ENCODE measurements around the gene NES.
A peak's percentile ranks its signal among the peaks of the same experiment; 100 is the strongest.

NES gene

DNA sequence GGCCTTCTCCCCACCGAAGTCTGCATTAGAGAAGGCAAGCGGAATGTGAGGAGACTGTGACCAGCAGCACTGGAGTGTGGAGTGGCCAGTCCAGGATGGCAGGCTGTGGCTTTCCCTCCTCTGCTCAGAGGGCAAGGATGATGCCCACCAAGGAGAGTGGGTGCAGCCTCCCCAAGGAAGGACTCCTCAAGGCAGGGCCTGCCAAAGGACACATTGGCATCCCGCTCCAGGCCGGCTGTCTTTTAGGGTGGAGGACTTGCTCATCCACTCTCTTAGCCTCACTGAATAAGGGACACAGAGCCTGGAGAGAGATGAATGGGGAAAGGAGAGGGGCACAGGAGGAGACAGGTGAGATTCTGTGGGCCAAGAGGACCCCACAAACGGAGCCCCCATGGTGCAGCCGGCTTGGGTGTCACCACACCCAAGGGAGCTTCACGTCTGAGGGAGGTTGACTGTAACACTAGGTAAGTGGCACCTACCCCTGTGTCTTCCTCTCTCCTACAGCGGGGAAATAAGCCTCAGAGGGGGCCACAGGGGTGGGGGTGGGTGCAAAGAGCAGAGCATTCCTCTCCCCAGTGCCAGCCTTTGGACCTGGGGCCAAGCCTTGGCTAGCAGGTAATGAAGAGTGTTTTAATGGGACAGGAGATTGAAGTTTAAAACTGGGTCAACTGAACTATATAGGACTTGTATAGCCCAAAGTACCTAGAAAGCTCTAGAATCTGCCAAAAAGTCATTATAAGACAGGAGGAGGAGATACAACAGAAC is 4.2 kb upstream of the NES start:
- no peaks in the 10 kb centered on the region for H3K36me3 ChIP-seq (ENCODE audit: low read length)
- H3K9me3 ChIP-seq (ENCODE audit: insufficient read depth, low read length) = no peaks in the 10 kb centered on the region
- no peak overlapping the region for H3K27ac ChIP-seq (ENCODE audit: low read depth, low read length)
- no peak overlapping the region for H3K9ac ChIP-seq (ENCODE audit: low read length)
- H3K79me2 ChIP-seq (ENCODE audit: insufficient read depth, low read length) = no peaks in the 10 kb centered on the region
- H2AFZ ChIP-seq (ENCODE audit: low read depth, low read length, severe bottlenecking) = no peak overlapping the region
- H3K4me2 ChIP-seq (ENCODE audit: low read depth, low read length, poor library complexity, severe bottlenecking) = no peak overlapping the region
- H3K27me3 ChIP-seq (ENCODE audit: low read length) = no peaks in the 10 kb centered on the region
- H3K4me3 ChIP-seq (ENCODE audit: insufficient read depth, low read length, poor library complexity, severe bottlenecking) = no peak overlapping the region
- H3F3A ChIP-seq (ENCODE audit: insufficient read depth) = no peaks in the 10 kb centered on the region
- no peaks in the 10 kb centered on the region for H3K9me2 ChIP-seq (replicated peaks; ENCODE audit: insufficient read depth, low read length)
- H4K20me1 ChIP-seq (ENCODE audit: low read depth, low read length) = no peaks in the 10 kb centered on the region
- TF ChIP-seq, protein P1, sequence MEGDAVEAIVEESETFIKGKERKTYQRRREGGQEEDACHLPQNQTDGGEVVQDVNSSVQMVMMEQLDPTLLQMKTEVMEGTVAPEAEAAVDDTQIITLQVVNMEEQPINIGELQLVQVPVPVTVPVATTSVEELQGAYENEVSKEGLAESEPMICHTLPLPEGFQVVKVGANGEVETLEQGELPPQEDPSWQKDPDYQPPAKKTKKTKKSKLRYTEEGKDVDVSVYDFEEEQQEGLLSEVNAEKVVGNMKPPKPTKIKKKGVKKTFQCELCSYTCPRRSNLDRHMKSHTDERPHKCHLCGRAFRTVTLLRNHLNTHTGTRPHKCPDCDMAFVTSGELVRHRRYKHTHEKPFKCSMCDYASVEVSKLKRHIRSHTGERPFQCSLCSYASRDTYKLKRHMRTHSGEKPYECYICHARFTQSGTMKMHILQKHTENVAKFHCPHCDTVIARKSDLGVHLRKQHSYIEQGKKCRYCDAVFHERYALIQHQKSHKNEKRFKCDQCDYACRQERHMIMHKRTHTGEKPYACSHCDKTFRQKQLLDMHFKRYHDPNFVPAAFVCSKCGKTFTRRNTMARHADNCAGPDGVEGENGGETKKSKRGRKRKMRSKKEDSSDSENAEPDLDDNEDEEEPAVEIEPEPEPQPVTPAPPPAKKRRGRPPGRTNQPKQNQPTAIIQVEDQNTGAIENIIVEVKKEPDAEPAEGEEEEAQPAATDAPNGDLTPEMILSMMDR (IDR thresholded peaks at IDR 0.05; ENCODE audit: insufficient read depth, low read length, poor library complexity, severe bottlenecking) = no peak
- no peak for TF ChIP-seq EZH2phosphoT487 (conservative IDR thresholded peaks at IDR 0.05; ENCODE audit: low read length)

DNA sequence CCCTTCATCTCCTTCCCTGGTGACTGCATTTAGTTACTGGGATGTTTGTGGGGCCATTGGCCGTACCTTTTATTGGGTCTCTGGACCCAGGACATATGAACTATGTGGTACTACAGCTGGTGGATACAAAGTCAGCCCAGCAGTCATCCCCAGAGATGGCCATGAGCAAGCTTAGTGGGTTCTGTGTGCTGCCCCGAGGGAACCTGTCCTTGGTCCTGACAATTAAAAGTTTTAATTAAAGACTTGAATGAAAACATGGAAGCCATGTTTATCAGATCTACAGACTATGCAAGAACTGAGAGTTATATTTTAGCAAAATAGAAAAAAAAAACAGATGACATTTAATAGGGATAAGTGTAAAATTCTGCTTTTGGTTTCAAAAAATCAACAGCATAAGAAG is 2.8 kb upstream of the NES start:
- no peaks in the 10 kb centered on the region for H3K9me3 ChIP-seq (ENCODE audit: insufficient read depth, low read length)
- H3K9me2 ChIP-seq (replicated peaks; ENCODE audit: insufficient read depth, low read length) = no peaks in the 10 kb centered on the region
- no peaks in the 10 kb centered on the region for H3K79me2 ChIP-seq (ENCODE audit: insufficient read depth, low read length)
- no peaks in the 10 kb centered on the region for H3K36me3 ChIP-seq (ENCODE audit: low read length)
- no peak overlapping the region for H2AFZ ChIP-seq (ENCODE audit: low read depth, low read length, severe bottlenecking)
- H4K20me1 ChIP-seq (ENCODE audit: low read depth, low read length) = no peaks in the 10 kb centered on the region
- no peaks in the 10 kb centered on the region for H3F3A ChIP-seq (ENCODE audit: insufficient read depth)
- H3K4me2 ChIP-seq (ENCODE audit: low read depth, low read length, poor library complexity, severe bottlenecking) = no peak overlapping the region
- H3K4me3 ChIP-seq (ENCODE audit: insufficient read depth, low read length, poor library complexity, severe bottlenecking) = no peak overlapping the region
- no peak overlapping the region for H3K27ac ChIP-seq (ENCODE audit: low read depth, low read length)
- no peak for TF ChIP-seq EZH2phosphoT487 (conservative IDR thresholded peaks at IDR 0.05; ENCODE audit: low read length)
- TF ChIP-seq, protein P1 (IDR thresholded peaks at IDR 0.05; ENCODE audit: insufficient read depth, low read length, poor library complexity, severe bottlenecking) = no peak
- no peaks in the 10 kb centered on the region for H3K27me3 ChIP-seq (ENCODE audit: low read length)
- no peak overlapping the region for H3K9ac ChIP-seq (ENCODE audit: low read length)

DNA sequence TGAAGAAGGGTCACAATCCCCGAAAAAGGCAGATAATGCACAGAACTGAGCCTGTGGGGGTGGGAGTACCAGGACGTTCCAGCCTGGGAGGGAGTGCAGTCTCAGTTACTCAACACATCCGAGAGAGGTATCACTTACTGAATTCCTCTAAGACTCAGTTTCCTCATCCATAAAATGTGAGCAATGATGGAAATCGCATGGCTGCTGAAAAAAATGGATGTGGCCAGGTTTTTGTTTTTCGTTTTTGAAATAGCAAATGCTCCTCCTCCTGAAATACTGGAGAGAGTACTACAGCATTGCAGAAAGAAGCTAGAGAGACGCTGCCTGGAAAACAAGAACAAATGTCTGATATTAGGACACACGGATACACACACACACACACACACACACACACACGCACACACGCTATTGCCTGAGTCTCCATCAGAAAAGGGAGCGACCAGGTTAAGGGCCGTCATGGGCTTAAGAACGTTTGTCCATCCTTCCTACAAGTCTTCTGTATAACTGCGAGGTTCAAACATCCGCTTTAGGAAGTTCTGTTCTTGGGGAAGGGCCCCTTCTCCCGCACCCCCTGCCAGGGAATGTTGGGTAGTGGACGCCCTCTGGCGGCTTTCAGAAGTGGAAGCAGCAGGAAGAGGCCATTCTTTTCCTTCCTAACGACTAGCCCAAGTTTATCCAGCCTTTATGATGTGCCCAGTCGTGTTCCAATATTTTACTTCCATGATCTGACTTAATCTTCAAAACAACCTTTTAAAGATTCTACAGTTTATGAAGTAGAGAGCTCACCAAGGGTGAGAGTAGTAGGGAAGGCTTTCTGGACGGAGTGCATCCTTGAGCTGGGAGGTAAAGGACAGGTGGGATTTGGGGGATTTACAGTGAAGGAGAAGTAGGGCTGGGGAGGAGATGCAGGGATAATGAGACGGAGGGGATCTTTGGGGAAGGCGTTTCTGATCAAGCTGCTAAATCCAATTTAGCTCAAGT is 699 bp upstream of the NES start:
- Histone ChIP-seq H3K36me3 (ENCODE audit: low read length) (no peaks in the 10 kb centered on the region), H3K9ac (ENCODE audit: low read length) (no peak overlapping the region), H3K4me3 (ENCODE audit: insufficient read depth, low read length, poor library complexity, severe bottlenecking) (no peak overlapping the region), H2AFZ (ENCODE audit: low read depth, low read length, severe bottlenecking) (no peak overlapping the region), H3F3A (ENCODE audit: insufficient read depth) (no peaks in the 10 kb centered on the region), H3K79me2 (ENCODE audit: insufficient read depth, low read length) (no peaks in the 10 kb centered on the region), H3K27me3 (ENCODE audit: low read length) (no peaks in the 10 kb centered on the region), H3K4me2 (ENCODE audit: low read depth, low read length, poor library complexity, severe bottlenecking) (no peak overlapping the region), H4K20me1 (ENCODE audit: low read depth, low read length) (no peaks in the 10 kb centered on the region), H3K9me2 (replicated peaks; ENCODE audit: insufficient read depth, low read length) (no peaks in the 10 kb centered on the region), H3K9me3 (ENCODE audit: insufficient read depth, low read length) (no peaks in the 10 kb centered on the region), H3K27ac (ENCODE audit: low read depth, low read length) (no peak overlapping the region)
- TF ChIP-seq, protein P1 (IDR thresholded peaks at IDR 0.05; ENCODE audit: insufficient read depth, low read length, poor library complexity, severe bottlenecking) = peak; percentile 69
- no peak for TF ChIP-seq EZH2phosphoT487 (conservative IDR thresholded peaks at IDR 0.05; ENCODE audit: low read length)

All from SU-DHL-6 (cell line).